ENCODE results near the gene TMEM101.
"Not testable (repeated sequence)": the region's sequence is repeated elsewhere in the genome, so short reads cannot be mapped to it uniquely, and the experiment has no call there.

Gene TMEM101

GRCh38 chr17:44014437-44015172 lies at the start of gene TMEM101:
TMEM101 (minus strand) TSS chr17:44014963; CDS start chr17:44014952, 11 bp downstream.
- peak; percentile 93 for DNase-seq

- no peak for DNase-seq
Measured at GRCh38 chr17:44063704-44064639, 49.2 kb upstream of the TMEM101 start.

DNA sequence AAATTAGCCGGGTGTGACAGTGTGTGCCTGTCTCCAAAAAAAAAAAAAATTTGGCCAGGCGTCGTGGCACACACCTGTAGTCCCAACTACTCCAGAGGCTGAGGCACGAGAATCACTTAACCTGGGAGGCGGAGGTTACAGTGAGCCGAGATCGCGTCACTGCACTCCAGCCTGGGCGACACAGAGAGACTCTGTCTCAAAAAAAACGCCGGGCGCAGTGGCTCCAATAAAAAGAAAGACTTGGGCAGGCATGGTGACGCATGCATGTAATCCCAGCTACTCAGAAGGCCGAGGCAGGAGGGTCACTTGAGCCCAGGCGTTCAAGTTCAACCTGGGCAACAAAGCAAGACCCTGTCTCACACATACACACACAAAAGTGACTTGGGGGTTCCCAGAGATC lies 48.1 kb upstream of the TMEM101 start:
- no peak for DNase-seq

DNA sequence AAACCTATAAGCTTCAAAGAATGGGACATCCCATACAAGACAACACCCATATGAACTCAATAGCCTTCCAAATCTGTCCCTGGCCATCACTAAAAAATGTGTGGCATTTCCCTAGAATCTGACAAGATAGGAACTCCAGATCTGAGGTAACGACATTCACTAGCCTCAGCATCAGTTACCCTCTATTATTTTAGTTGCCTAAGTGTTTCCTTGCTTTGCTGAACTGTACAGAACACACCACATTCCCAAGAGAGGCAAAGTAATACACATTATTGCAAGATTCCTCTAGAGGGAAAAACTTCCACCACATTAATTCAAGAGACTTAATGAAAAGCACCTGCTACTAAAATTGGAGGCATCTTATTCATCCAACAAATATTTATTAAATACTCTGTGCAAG lies 46.7 kb upstream of the TMEM101 start:
- peak; percentile 39 for DNase-seq

GRCh38 chr17:44059101-44059892 lies 44.5 kb upstream of the TMEM101 start:
- DNase-seq: no peak

DNA sequence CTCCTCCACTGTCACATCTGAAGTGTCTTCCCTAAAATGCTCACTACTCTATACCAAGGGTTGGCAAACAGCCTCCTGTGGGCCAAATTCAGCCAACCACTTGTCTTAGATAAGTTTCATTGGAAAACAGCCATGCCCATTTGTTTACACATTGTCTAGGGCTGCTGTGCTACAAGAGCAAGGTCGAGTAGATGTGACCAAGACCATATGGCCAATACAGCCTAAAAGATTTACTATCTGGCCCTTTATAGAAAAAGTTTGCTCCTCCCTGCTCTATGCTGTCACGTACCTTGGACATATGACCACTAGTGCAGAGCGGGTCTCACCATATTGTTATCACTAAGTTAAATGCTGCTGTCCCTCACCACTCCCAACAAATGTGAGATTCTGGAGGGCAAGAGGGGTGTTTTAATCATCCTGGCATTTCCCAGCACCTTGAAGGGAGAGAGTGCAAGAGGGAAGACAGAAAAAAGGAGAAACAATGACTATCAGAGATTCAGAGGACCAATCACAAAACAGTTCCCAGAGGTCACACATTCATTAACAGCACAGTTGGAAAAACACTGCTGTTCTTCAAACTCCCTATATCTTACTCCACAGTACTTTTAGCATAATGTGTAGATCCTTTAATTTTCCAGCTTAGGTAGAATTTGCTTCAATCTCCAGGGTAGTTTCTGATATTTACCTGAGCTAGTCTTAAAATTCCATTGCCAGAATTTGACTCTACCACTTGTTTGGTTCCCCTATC lies 38.5 kb upstream of the TMEM101 start:
- DNase-seq: no peak

GRCh38 chr17:44049294-44050060 lies 34.7 kb upstream of the TMEM101 start:
- no peak for DNase-seq

DNA sequence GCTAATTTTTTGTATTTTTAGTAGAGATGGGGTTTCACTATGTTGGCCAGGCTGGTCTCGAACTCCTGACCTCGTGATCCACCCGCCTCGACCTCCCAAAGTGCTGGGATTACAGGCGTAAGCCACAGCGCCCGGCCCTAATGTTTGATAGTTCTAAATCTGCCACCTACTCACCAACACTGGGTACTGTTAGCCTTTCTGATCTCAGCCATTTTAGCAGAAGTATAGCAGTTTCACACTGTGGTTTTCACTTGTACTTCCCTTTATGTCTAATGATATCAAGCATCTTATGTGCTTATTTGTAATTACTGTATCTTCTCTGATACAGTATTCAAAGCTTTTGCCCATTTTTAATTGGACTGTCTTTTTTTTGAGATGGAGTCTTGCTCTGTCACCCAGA lies 32.1 kb upstream of the TMEM101 start:
- not testable (repeated sequence) for DNase-seq

DNA sequence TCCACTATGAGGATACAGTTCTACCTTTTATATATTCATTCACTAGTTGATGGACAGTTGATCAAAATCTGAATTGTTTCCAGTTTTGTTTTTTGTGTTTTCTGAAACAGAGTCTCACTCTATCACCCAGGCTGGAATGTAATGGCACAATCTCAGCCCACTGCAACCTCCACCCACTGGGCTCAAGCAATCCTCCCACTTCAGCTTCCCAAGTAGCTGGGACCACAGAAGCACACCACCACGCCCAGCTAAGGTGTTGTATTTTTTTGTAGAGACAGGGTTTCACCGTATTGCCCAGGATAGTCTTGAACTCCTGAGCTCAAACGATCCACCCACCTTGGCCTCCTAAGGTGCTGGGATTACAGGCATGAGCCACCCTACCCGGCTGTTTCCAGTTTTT lies 30.7 kb upstream of the TMEM101 start:
- no peak for DNase-seq

DNA sequence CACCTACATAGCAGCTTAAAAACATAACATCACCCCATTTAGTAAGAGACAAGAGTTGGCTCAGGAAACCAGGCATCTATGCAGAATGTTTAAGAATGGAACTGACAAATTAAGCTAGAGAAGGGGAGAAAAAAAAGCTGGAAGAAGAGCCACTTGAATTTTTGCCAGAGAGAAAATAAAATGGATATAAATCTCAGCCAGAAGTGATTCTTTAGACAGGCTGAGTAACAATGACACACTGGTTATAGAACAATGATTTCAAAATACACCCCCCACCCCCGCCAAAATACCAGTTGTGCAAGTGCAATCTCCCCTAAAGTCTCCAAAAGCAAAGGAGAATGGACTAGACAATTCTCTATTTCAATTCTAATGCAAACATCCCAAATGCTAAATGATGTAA lies 29.3 kb upstream of the TMEM101 start:
- DNase-seq: peak; percentile 69

DNA sequence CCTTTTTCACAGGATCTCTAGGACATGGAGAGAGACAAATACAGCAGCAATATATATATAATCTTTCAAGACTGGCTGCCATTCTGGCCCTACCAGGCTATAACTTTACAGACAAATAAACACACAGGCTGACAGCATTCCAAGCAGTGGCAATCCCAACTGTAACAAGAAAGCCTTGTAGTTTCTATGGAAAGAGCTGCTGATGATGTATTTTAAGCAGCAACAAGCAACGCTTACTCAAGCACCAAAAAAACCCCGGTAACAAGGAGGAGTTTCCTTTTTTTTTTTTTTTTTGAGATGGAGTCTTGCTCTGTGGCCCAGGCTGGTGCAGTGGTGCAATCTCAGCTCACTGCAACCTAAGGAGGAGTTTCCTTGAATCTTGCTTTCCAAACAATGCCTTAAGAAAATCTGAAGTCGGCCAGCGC lies 28.5 kb upstream of the TMEM101 start:
- no peak for DNase-seq

GRCh38 chr17:44039829-44040635 lies 25.3 kb upstream of the TMEM101 start:
- DNase-seq: peak; percentile 21

- no peak for DNase-seq
Measured at GRCh38 chr17:44038604-44039011, 23.8 kb upstream of the TMEM101 start.

DNA sequence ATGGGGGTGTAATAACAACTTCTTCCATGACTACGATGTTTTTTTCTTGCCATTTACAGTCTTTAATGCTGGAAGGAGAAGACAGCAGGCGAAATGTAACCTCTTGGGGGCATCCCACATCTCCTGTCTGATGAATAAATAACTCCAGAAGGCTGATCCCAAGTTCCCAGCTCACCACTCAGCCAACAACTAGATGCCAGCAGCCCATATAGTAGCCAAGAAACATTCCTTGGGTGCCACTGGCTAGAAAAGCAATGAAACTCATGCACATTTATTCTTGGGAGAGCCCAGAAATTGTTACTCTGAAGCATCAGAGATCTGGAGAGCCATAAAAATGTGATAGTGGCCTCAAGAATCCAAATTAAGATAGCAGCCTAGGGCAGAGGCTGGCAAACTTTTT lies 22.7 kb upstream of the TMEM101 start:
- no peak for DNase-seq

GRCh38 chr17:44034688-44035087 lies 19.9 kb upstream of the TMEM101 start:
- DNase-seq: not testable (repeated sequence)

- no peak for DNase-seq
Measured at GRCh38 chr17:44033861-44034408, 19.2 kb upstream of the TMEM101 start.

DNA sequence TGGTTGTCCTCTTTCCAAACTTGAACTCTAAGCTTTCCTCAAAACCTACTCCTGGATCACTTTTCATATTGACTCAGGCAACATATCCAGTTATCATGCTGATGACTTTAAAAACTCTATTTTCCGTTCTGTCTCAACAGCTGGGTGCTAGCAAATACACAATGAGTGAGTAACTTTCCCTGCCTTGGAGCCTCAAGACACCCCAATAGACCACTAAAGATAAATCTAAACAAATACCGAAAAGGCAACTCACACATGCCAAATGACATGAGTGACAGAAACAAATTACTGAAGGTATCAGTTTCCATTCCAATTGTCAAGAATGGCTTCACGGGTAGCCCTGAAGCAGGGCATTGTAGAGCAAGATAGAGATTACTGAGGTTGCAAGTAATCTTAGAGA lies 15.7 kb upstream of the TMEM101 start:
- no peak for DNase-seq

- DNase-seq: no peak
Measured at GRCh38 chr17:44029736-44030135, 15.0 kb upstream of the TMEM101 start.

GRCh38 chr17:44024853-44025252 lies 10.1 kb upstream of the TMEM101 start:
- DNase-seq: no peak

DNA sequence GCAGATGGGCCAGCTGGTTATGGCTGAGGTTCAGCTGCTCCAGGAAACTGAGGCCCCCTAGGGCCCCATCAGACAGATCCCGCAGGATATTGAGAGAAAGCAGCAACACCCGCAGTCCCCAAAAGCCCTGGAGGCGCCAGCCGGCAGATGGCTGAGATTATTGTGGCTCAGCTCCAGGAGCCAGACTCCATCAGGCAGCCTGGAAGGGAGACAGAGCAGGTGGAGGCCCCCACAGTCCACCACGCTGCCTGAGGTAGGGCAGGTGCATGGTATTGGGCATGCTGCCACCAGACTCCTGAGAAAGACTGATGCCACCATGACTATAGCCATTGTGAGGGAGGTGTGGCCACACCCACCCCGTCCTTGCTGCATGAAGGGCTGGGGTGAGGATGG lies 9.5 kb upstream of the TMEM101 start:
- no peak for DNase-seq
